ENCODE results near the gene ACAA1.

ACAA1 gene

GRCh38 chr3:38128303-38128655 lies 8.6 kb downstream of the ACAA1 start:
- Histone ChIP-seq H3K27ac (no peak overlapping the region), H3K27me3 (ENCODE audit: insufficient read depth, low read depth) (no peaks in the 10 kb centered on the region), H3K4me2 (no peak overlapping the region), H3K9ac (no peak overlapping the region), H4K20me1 (ENCODE audit: insufficient read depth) (no peaks in the 10 kb centered on the region), H3K36me3 (ENCODE audit: insufficient read depth) (no peaks in the 10 kb centered on the region), H2AFZ (ENCODE audit: low read depth) (no peak overlapping the region), H3K4me1 (ENCODE audit: low read depth, poor library complexity, severe bottlenecking) (no peaks in the 10 kb centered on the region), H3K79me2 (ENCODE audit: insufficient read depth, low read depth) (no peaks in the 10 kb centered on the region), H3K4me3 (IDR thresholded peaks at IDR 0.05; ENCODE audit: insufficient read depth, low read depth, low read length) (no peak overlapping the region)
- no peak for TF ChIP-seq CTCF (conservative IDR thresholded peaks at IDR 0.05; ENCODE audit: low read depth, low read length)

GRCh38 chr3:38127611-38128302 lies 9.2 kb downstream of the ACAA1 start:
- no peak overlapping the region for H3K4me2 ChIP-seq
- TF ChIP-seq CTCF (conservative IDR thresholded peaks at IDR 0.05; ENCODE audit: low read depth, low read length), result no peak
- H3K4me3 ChIP-seq (IDR thresholded peaks at IDR 0.05; ENCODE audit: insufficient read depth, low read depth, low read length), result no peak overlapping the region
- H2AFZ ChIP-seq (ENCODE audit: low read depth), result no peak overlapping the region
- H3K4me1 ChIP-seq (ENCODE audit: low read depth, poor library complexity, severe bottlenecking), result no peaks in the 10 kb centered on the region
- no peaks in the 10 kb centered on the region for H4K20me1 ChIP-seq (ENCODE audit: insufficient read depth)
- H3K79me2 ChIP-seq (ENCODE audit: insufficient read depth, low read depth), result no peaks in the 10 kb centered on the region
- no peaks in the 10 kb centered on the region for H3K36me3 ChIP-seq (ENCODE audit: insufficient read depth)
- no peak overlapping the region for H3K9ac ChIP-seq
- no peak overlapping the region for H3K27ac ChIP-seq
- H3K27me3 ChIP-seq (ENCODE audit: insufficient read depth, low read depth), result no peaks in the 10 kb centered on the region

GRCh38 chr3:38126121-38126892 lies 10.6 kb downstream of the ACAA1 start:
- Histone ChIP-seq H3K4me1 (ENCODE audit: low read depth, poor library complexity, severe bottlenecking) (no peaks in the 10 kb centered on the region), H3K27me3 (ENCODE audit: insufficient read depth, low read depth) (no peaks in the 10 kb centered on the region), H3K4me3 (IDR thresholded peaks at IDR 0.05; ENCODE audit: insufficient read depth, low read depth, low read length) (no peak overlapping the region), H3K9ac (no peak overlapping the region), H3K27ac (no peak overlapping the region), H3K79me2 (ENCODE audit: insufficient read depth, low read depth) (no peaks in the 10 kb centered on the region), H3K4me2 (no peak overlapping the region), H2AFZ (ENCODE audit: low read depth) (no peak overlapping the region), H4K20me1 (ENCODE audit: insufficient read depth) (no peaks in the 10 kb centered on the region), H3K36me3 (ENCODE audit: insufficient read depth) (no peaks in the 10 kb centered on the region)
- no peak for TF ChIP-seq CTCF (conservative IDR thresholded peaks at IDR 0.05; ENCODE audit: low read depth, low read length)

GRCh38 chr3:38125305-38126120 lies 11.4 kb downstream of the ACAA1 start:
- H3K4me1 ChIP-seq (ENCODE audit: low read depth, poor library complexity, severe bottlenecking), result no peaks in the 10 kb centered on the region
- no peak overlapping the region for H3K4me3 ChIP-seq (IDR thresholded peaks at IDR 0.05; ENCODE audit: insufficient read depth, low read depth, low read length)
- H4K20me1 ChIP-seq (ENCODE audit: insufficient read depth), result no peaks in the 10 kb centered on the region
- no peak overlapping the region for H3K4me2 ChIP-seq
- H2AFZ ChIP-seq (ENCODE audit: low read depth), result no peak overlapping the region
- H3K27me3 ChIP-seq (ENCODE audit: insufficient read depth, low read depth), result no peaks in the 10 kb centered on the region
- H3K36me3 ChIP-seq (ENCODE audit: insufficient read depth), result no peaks in the 10 kb centered on the region
- H3K27ac ChIP-seq, result no peak overlapping the region
- no peak for TF ChIP-seq CTCF (conservative IDR thresholded peaks at IDR 0.05; ENCODE audit: low read depth, low read length)
- H3K9ac ChIP-seq, result no peak overlapping the region
- H3K79me2 ChIP-seq (ENCODE audit: insufficient read depth, low read depth), result no peaks in the 10 kb centered on the region

All from KMS-11 (cell line).